ENCODE data around the gene POU2F3.

Gene POU2F3

DNA sequence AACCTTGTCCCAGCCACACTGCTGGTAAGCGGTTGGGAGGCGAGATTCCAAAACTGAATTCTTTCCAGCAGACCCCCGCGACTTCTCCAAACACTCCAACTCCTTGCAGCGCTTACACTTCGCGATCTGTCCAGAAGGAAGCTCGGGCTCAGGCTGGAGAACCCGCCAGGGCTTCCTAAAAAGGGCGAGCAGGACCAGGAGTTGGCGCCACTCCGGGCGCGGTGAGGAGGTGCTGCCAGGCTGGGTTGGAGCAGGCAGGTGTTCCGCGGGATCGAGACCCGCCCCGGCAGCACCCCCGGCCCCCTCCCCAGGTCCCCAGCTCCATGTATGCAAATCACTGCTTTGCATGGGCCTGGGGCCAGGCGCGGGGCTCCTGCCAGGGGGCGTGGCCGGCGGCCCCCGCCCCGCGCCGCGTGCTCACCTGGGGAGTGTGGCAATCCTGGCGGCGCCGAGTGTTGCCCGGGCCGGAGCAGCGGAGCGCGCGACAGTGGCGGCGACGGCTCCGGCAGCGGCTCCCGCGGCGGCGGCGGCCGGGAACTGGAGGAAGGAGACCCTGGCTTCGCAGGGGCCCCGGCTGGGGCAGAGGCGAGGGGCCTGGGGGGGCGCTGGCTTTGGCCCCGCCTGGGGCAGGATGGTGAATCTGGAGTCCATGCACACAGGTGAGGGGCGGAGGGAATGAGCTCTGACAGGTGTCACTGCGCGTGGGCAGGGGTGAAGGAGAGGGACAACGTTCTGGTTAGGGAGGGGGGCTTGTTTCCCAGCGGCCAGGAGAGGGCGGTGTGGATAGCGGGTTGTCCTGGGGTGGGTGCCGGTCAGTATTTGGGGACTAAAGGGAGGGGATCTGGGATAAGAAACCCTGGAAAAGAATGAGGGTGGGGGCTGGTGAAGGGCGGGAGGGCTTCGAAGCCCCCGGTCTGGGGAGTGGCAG lies at the start of gene POU2F3:
POU2F3 (plus strand) TSS at position 428 of the 928 bp plus-strand sequence; CDS start at position 632, 204 bp downstream.
- Histone ChIP-seq H3K9me3 (no peaks in the 10 kb centered on the region), H3K27ac (no peak within 1 kb of the TSS), H3K4me1 (peaks cover 0 to 16% (median 5%) of the 10 kb centered on the region in 4 donors), H3K36me3 (no peaks in the 10 kb centered on the region), H3K4me3 (no peak within 1 kb of the TSS), H3K27me3 (peaks cover 0 to 65% of the 10 kb centered on the region in 2 donors)
- intact Hi-C loops (cut with DNase I; ENCODE audit: low total_unique reads), result no loop called here
- TF ChIP-seq, protein P1, sequence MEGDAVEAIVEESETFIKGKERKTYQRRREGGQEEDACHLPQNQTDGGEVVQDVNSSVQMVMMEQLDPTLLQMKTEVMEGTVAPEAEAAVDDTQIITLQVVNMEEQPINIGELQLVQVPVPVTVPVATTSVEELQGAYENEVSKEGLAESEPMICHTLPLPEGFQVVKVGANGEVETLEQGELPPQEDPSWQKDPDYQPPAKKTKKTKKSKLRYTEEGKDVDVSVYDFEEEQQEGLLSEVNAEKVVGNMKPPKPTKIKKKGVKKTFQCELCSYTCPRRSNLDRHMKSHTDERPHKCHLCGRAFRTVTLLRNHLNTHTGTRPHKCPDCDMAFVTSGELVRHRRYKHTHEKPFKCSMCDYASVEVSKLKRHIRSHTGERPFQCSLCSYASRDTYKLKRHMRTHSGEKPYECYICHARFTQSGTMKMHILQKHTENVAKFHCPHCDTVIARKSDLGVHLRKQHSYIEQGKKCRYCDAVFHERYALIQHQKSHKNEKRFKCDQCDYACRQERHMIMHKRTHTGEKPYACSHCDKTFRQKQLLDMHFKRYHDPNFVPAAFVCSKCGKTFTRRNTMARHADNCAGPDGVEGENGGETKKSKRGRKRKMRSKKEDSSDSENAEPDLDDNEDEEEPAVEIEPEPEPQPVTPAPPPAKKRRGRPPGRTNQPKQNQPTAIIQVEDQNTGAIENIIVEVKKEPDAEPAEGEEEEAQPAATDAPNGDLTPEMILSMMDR (IDR thresholded peaks at IDR 0.05), result no peak
- no peak for DNase-seq

DNA sequence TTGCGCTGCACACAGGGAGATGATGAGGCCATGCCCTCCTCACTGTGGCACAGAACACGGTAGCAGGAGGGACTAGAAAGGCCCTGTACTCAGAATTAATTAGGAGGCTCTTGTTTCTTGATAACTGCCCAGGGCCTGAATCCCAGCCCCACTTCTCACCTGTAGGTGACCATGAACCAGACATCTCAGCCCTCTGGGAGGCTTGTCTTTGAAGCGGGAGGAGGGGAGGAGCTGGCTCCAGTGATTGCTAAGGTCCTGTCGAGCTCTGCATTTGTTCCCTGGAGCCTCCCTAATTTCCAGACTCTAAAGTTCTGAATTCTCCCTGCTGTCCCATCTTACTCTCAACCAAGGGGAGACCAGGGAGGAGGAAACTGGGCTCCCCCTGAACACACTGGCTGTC lies 48.9 kb upstream of the POU2F3 start:
- DNase-seq, result no peak
- H3K36me3 ChIP-seq, result no peaks in the 10 kb centered on the region
- H3K4me3 ChIP-seq, result no peak overlapping the region
- peaks cover 0 to 23% of the 10 kb centered on the region in 2 donors for H3K27me3 ChIP-seq
- intact Hi-C loops (cut with DNase I; ENCODE audit: low total_unique reads), result no loop called here
- H3K27ac ChIP-seq, result no peak overlapping the region
- H3K4me1 ChIP-seq, result no peaks in the 10 kb centered on the region
- TF ChIP-seq, protein P1 (IDR thresholded peaks at IDR 0.05), result no peak
- H3K9me3 ChIP-seq, result no peaks in the 10 kb centered on the region

DNA sequence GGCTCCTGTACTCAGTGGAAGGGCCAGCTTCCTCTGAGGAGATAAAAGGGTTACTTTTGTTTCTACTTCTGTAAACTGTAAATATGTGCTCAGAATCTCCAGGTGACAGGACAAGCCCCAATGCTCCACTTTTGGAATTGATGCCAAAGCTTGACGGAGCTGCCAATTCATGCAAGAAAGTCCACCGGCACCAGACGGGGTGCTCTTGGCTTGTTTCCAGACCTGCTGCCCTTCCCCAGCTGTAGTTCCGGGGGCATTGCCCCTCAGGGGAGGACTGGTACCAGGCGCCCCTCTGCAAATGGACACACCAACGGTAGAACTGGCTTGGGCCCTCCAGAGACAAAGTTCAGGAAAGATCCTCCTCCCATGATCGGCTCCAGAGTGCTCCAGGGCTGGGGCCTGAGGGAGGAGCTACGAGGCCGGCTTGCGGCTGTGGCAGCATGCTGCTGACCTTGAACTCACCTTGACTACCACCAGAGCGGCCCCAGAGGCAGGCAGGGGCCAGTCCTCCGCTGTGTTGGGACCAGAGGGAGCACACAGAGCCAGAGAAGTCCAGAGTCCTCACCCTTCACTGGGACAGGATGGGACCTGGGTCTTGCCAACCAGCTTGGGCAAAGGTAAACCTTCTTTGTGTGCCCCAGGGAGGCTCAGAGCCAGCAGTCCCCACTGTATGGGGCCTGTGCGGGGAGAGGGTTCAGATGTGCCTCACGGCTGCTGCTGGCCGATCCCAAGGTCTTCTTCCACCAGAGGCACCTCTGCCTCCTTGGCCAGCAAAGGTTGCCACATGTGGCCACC lies 46.9 kb upstream of the POU2F3 start:
- no peak for DNase-seq
- H3K4me1 ChIP-seq, result no peaks in the 10 kb centered on the region
- intact Hi-C loops (cut with DNase I; ENCODE audit: low total_unique reads), result no loop called here
- TF ChIP-seq, protein P1 (IDR thresholded peaks at IDR 0.05), result no peak
- no peak overlapping the region for H3K27ac ChIP-seq
- peaks cover 0 to 35% of the 10 kb centered on the region in 2 donors for H3K27me3 ChIP-seq
- no peak overlapping the region for H3K4me3 ChIP-seq
- no peaks in the 10 kb centered on the region for H3K36me3 ChIP-seq
- no peaks in the 10 kb centered on the region for H3K9me3 ChIP-seq

DNA sequence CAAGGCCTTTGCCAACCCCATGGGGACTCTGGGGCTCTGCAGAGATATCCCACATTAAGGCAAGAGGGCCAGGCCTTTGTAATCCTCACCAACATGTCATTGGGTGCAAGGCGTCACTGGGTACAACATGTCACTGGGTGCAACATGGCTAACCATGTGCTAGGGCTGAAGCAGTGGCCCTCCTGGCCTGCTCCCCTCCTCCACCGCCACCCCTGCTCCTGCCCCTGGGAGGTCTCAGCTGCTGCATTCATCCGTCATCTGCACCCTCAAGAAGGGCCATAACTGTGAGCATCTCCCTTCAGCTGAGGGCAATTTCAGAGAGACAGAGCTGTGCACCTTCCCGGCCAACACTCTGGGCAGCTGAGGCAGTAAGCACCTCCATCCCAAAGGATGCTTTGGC lies 45.8 kb upstream of the POU2F3 start:
- TF ChIP-seq, protein P1 (IDR thresholded peaks at IDR 0.05), result no peak
- H3K4me1 ChIP-seq, result no peaks in the 10 kb centered on the region
- no peak overlapping the region for H3K4me3 ChIP-seq
- DNase-seq, result no peak
- no peaks in the 10 kb centered on the region for H3K9me3 ChIP-seq
- no peak overlapping the region for H3K27ac ChIP-seq
- H3K27me3 ChIP-seq, result peaks cover 0 to 38% of the 10 kb centered on the region in 2 donors
- H3K36me3 ChIP-seq, result no peaks in the 10 kb centered on the region
- intact Hi-C loops (cut with DNase I; ENCODE audit: low total_unique reads), result no loop called here

DNA sequence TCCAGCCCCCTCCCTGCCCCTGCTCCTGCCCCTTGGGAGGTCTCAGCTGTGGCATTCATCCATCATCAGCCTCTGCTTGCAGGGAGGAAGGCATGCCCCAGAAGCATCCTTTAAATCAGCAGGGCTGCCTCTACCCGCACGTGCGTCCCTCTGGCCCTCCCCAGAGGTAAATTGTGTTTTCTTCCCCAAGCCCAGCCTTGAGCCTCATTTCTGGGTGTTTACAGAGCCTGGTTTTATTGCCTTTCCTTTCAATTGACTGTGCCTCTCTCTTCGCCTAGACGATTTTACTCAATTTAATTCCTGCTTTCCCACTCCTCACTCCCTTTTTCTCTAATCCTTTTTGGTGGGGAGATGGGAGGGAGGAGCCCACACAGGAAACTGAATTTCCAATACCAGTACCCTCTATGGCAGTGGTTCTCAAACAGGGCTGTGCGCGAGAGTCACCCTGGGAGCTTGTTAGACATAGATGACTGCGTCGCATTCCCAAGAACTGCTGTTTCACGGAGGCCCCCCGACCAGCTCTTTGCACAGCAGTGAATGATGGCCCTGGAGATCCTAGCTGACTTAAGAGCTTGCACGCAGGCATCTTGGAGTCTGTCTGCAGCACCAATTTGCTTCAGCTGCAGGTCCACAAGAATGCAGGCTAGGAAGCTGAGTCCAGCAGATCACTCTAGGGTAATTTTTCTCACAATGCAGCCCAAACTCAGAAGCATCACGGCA lies 44.2 kb upstream of the POU2F3 start:
- Histone ChIP-seq H3K4me3 (no peak overlapping the region), H3K27ac (no peak overlapping the region), H3K27me3 (peaks cover 0 to 38% of the 10 kb centered on the region in 2 donors), H3K4me1 (no peaks in the 10 kb centered on the region), H3K9me3 (no peaks in the 10 kb centered on the region), H3K36me3 (no peaks in the 10 kb centered on the region)
- DNase-seq, result no peak
- TF ChIP-seq, protein P1 (IDR thresholded peaks at IDR 0.05), result no peak
- intact Hi-C loops (cut with DNase I; ENCODE audit: low total_unique reads), result no loop called here

Measured in tibial artery (tissue), 4 donors.